Kasumi-1 (cell line): Measurements from ENCODE around the gene UBE3C.
A peak's percentile ranks its signal among the peaks of the same experiment; 100 is the strongest.
"Not testable (repeated sequence)": the region's sequence is repeated elsewhere in the genome, so short reads cannot be mapped to it uniquely, and the experiment has no call there.

Source experiments
- DNase-seq, 2 experiments: peaks; one replicate each; lab custom pipeline; 2025; lab: John Stamatoyannopoulos, UW

Gene UBE3C

DNA sequence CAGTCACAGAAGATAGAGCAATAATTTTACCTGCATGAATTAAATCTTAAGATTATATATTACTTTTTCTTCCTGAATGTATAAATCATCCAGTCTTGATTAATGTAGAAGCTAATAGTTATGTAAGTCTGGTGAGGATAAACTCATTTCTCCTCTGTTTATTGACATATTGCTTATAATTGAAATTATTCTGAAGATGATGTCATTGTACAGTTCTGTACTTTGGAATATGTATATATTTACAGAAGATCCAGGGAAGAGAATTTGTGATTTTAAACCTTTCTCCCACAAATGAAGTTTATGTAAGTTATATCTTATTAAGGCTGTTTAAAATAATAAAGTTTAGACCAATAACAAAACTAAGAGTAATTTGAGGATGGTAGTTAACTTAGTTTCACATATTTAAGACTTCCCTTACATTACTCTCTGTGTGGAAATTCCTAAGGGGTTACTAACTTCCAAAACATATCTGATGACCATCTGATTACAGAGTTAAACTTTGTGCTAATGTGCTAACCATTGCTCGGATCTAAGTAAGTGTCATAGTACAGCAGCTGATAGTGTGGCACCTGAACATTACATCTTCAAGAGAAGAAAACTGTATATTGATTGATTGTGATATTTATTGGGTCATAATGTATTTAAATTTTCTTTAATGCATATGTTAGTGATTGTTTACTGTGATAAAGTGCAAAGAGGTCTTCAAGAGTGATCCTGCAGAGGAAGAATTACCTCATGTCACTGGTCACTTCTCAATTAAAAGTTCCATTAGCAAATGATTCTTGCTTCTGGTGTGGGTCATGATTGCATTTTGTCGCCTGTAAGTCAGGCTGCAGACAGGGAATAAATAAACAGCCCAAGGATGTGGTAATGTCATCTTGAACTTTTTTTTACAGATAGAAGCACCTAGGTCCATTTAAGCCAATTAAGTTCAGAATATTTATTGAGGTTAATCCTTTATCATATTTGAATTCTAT is 96.9 kb downstream of the UBE3C start:
- DNase-seq = no peak

DNA sequence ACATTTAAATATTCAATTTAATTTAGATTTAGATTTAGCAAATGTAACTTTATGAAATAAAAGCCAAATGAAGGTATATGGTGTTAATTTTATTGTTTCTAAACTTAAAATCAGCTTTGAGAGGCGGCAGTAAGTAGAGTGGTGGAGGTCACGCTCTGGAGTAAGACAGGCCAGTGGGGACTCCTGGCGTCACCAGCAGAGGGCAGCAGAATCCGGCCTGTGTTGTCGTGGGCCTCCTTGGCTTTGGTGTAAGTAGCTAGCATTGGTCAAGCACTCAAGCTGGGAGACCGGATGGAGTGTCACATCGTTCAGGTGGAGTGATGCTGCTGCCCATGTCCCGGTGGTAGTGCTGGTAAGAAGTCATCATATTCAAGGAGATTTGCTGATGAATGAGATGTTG is 99.4 kb downstream of the UBE3C start:
- DNase-seq = no peak

DNA sequence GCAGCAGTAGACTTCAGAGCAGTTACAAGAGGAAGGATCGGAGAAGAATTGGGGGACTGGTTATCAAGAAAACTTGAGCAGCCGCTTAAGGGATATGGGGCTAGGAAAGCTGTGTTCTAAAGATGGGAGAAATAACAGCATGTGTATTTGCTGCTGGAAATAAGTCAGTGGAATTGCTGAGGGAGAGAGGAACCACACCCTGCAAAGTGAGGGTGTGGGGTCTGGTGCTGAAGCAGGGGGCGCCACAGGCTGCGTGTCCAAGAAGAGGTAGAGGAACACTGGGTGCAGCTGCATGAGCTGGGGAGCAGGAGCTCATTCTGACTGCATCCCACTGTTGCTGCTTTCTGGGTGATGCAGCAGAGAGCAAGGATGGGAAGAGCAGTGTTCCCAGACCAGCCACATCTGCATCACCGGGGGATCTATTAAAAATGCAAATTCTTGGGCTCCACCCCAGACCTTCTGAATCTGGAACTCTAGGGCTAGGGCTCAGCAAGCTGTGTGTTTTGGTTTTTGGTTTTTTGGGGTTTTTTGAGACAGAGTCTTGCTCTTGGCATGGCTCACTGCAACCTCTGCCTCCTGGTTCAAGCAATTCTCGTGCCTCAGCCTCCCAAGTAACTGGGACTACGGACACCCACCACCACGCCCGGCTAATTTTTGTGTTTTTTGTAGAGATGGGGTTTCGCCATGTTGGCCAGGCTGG is 101.0 kb downstream of the UBE3C start:
- DNase-seq = no peak

DNA sequence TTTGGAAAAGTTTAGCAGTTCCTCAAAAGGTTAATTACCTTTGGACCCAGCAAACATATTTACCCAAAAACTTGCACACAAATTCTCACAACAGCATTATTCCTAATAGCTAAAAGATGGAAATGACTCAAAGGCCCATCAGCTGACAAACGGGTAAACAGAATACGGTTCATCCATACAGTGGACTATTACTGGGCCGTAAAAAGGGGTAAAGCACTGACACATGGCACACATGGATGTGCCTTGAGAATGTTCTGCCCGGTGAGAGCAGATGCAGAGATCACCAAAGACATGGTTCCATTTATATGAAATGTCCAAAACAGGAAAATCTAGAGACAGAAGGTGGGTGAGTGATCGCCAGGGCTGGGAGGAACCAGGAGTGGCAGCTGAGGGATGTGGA is 102.9 kb downstream of the UBE3C start:
- no peak for DNase-seq

DNA sequence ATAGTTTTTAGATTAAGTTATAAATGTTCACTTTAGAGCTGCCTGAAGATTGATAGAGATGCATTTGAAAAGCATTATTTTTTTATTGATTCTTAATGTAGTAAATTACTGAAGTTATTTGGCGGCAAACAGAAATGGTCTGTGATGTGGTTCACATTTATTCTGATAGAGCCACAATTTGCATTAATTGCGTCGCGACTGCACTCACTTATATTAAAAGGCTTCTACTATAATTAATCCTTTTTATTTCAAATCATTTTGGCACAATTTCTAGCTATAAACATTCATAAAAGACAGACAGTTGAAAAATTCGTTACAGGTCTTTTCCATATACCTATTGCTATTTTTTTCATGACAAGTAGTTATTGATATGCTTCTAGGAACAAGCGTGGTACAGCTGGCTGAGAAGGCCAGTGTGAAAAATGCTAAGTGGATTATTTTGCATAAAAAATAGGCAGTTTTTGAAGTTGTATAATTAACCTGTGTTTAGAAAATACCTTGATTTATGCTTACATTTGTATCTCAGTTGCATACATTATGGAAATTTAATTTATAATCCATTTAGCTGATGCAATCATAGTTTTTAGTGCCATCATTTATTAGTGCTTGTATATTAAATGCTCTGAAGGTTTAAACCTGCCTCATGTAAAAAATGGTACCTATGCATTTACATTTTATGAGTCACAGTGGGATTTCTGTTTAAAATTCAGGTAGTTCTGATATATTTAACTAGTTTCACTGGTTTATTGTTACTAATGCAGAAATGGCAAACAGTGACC is 106.0 kb downstream of the UBE3C start:
- DNase-seq = no peak

DNA sequence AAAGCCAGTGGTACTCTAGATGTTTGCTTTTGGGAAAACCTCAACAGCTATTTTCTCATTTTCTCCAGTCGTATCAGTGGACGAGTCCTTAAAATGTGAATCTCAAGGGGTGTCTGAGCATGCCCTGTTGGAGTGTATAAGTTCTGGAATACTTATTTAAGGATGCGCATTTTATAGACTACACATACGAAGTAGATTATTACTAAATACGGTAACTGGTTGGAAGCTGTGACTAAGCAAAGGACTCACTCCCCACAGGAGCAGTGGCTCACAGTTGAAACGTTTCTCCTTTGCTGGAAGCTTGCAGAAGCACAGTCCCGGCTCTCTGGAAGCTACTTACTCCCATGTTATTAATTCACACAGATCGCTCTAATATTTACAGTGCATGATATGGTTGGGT is 107.3 kb downstream of the UBE3C start:
- no peak for DNase-seq

DNA sequence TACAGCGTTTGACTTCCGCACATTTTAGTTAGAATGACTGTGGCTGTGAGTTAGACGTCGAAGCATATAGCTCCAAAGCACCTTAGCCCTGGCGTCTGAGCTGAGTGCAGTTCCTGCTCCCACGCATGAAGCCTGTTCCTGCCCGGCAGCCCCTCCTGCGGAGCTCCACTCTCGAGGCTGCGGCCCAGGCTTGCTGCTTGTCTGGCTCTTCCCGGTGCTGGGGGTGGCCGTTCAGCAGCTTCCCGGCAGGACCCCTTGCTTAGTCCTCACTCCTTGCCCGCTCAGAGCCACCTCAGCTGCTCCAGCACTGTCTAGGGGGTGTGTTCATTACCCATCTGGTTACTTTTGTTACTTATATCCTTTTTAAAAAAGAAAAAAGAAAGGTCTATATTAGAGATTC is 109.9 kb downstream of the UBE3C start:
- no peak for DNase-seq

DNA sequence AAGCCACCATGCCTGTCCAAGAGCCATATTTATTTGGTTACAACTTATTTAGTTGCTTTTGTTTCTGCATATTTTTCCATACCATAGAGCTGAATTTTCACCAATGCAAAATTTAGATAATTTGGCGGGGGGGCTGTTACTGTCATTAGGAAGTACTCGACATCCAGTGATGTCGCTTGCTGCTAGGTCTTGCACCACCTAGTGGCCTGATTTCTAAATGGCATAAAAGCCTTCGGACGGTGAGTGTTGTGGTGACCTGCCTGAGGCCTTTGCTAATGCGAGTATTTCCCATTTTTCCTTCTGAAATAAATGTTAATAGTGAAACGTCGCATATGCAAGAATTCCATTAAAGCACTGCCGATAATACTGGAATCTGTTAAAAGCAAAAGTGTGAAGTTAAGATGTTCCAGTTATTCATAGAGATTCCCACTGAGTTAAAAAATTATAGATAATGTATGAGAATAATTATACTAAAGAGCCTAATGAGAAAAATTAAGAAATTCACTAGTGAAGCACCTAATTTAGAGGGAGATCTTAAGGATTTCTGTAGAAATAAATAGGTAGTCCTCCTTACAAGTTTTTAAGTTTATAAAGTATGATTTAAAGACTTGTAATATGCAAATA is 112.0 kb downstream of the UBE3C start:
- peak; percentile 65 to 78 for DNase-seq

DNA sequence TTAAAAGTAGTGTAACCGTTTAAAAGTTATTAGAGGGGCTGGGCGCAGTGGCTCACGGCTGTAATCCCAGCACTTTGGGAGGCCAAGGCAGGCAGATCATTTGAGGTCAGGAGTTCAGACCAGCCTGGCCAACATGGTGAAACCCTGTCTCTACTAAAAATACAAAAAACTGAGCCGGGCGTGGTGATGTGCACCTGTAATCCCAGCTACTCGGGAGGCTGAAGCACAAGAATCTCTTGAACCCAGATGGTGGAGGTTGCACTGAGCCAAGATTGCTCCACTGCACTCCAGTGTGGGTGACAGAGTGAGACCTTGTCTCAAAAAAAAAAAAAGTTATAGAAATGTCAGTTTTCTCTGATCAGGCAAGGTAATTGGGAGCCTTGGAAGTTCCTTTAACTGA is 113.1 kb downstream of the UBE3C start:
- DNase-seq = not testable (repeated sequence)

DNA sequence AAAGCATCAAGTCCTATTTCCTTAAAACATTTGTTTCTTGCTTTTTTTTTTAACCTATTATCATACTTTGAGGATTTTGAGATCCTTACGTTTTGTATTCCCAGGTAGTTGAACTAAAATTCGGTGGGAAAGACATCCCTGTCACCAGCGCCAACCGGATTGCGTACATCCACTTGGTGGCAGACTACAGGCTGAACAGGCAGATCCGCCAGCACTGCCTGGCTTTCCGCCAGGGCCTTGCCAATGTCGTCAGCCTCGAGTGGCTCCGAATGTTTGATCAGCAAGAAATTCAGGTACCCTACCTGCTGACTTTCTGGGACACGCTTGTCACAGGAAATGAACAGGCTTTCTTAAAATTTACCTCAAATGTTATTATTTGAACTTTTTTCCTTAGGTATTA is 115.1 kb downstream of the UBE3C start:
- no peak for DNase-seq

DNA sequence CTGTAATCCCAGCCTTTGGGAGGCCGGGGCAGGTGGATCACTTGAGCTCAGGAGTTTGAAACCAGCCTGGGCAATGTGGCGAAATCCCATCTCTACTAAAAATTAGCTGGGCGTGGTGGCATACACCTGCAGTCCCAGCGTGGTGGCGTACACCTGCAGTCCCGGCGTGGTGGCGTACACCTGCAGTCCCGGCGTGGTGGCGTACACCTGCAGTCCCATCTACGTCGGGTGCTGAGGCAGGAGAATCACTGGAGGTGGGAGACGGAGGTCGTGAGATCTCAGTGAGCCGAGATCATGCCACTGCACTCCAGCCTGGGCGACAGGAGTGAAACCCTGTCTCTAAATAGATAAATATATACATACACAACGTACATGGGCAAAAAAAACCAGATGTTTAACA is 116.1 kb downstream of the UBE3C start:
- DNase-seq = not testable (repeated sequence)

DNA sequence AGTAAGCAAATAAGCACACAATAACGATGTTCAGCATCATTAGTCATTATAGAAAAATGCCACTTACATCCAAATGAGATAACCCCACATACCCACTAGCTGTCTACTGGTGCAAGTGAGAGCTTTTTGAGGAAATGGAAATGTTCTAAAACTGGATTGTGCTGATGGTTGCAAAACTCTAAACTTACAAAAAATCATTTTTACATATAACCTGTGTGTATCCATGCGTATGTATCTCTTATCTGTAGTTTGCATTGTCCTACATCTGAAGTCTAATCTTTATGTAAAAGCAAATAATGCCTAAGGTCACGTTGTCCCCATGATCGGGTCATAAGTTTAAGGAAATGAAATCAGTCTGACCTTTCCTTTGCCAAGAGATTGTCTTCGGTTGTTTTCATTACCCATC is 116.5 kb downstream of the UBE3C start:
- DNase-seq = no peak

DNA sequence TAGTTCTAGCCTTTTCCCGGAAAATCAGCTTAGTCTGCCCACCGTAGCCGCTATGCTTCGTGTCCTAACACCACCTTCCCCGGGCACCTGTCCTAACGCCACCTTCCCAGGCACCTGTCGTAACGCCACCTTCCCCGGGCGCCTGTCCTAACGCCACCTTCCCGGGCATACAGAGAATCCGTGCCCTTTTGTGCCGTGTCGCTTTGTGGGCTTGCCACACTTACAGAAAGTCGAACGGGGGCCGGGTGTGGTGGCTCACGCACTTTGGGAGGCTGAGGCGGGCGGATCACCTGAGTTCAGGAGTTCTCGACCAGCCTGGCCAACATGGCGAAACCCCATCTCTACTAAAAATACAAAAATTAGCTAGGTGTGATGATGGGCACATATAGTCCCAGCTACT is 124.4 kb downstream of the UBE3C start:
- DNase-seq = no peak

DNA sequence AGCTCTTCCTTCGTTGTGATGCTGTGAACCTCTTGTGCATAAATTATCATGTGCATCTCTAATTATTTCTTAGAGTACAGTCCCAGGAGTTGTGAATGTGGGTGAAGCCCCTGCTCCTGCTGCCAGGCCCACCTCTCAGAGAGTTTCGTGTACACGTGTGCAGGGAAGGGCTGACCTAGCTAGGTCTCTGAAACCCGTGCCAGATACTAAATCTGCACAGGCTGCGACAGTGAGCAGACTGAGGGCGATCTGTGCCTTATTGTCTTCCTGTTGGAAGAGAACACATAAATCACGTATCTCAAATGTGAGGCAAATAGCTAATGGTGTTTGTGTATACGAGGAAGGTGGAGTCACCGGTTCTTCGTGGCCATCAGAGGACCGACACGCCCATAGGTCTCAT is 126.3 kb downstream of the UBE3C start:
- DNase-seq = no peak

DNA sequence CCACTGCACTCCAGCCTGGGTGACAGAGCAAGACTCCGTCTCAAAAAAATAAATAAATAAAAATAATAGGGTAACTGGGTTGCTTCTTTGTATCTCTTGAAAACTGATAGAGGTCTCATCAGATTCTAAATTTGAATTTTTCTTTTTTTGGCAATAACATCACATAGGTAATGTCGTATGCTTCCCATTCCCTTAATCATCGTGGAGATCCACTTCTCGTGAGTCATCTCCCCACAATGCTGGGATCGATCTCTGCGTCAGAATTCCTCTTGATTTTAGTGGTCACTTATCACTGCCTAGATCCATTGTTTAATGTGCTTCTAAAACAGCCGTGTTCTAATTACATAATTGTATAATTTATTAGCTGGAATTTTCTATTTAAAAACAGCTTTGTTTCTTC is 127.5 kb downstream of the UBE3C start:
- no peak for DNase-seq

DNA sequence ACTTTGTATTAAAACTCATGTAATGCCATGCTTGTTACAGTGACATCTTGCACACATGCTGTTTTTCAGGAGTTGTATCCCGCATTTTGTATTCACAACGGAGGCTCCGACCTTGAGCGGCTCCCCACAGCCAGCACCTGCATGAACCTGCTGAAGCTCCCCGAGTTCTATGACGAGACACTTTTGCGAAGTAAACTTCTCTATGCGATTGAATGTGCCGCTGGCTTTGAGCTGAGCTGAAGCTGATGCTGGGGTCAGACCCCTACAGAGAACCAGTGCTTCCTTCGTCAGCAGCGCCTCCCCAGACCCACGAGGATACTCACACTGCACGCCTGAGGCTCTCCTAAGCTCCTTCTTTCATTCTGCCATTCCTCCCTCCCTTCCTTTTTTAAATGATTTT is 128.8 kb downstream of the UBE3C start:
- DNase-seq = no peak

DNA sequence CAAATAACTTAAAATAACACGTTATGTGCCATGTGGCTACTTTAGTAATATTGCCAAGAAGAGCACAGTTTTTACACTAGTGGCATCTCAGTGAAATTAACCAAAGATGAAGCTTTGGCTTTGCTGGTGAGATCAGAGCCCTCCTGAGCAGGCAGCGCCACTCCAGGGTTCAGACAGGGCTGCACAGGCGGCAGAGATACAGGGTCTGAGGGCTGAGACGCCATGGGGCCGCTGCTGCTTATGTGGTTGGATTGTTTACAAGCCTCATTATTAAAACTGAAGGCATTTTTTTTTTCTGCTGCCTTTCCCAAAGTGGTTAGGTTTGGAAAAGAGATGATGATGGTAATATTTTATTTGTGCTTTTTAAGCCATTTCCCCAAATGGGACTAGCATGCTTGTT is 129.2 kb downstream of the UBE3C start:
- DNase-seq = no peak

DNA sequence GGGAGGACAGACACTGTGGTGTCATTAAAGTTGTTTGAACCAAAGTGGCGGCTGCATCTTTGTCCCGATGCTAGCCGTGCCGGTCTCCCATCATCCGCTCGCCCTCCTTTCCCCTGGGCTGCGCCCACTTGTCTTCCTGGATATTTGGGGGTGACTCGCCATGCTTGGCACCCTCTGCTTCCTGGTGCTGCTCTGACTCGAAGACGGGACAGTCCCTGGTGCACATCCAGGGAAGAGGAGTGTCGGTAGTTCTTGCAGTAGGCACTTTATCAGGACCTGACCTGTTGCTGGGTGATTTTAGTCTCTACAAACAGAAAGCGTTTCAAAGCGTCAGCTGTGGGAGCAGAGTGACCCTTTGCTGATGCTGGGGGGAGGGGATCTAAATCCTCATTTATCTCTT is 129.8 kb downstream of the UBE3C start:
- DNase-seq = no peak

DNA sequence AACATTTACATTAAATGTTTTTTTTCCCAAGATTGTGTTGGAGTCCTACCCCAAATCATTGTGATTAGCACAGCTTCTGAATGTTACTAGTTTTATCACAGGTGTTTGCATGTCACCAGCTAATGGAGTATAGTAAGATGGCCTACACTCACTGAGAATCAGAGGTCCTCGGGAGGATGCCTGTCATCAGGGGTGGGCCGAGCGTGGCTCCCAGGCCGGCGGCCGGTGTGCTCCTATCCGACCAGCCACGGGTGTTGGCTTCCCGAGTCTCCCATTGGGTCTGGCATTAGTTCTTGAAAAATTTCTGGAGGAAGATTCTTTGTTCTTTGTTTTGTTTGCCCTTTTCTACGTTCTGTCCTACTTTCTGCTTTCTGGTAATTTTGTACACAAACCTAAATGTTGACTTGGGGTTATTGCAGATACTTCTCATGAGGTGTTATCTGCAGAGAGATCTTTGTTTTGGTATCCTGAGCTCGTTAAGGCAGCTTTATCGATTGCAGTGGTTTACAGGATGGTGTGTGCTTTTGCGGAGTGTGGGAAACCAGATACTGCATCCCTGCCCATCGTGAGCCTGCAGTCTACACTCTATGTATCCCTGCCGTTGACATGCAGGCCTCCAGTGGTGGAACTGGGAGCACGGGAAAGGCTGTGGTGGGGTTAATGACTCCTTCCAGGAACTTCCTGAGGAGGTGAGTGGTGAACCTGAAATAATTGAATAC is 130.8 kb downstream of the UBE3C start:
- no peak for DNase-seq

DNA sequence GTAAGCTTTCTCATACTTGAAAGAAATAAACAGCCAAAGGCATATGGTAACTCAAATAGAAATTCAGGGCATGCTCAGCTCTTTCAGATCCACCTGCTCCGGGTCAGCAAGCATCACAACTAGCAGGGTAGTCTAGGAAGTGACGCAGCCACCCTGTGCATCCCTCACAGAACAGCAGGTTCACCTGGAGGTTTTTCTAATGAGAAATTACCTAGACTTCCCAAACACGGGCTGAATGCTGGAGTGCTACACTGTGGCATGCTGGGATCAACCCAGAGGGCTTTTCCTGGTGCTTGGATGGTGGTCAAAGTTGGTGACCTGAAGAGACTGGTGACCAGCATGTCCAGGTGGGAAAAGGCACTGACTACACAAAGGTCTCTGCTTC is 131.3 kb downstream of the UBE3C start:
- DNase-seq = no peak

DNA sequence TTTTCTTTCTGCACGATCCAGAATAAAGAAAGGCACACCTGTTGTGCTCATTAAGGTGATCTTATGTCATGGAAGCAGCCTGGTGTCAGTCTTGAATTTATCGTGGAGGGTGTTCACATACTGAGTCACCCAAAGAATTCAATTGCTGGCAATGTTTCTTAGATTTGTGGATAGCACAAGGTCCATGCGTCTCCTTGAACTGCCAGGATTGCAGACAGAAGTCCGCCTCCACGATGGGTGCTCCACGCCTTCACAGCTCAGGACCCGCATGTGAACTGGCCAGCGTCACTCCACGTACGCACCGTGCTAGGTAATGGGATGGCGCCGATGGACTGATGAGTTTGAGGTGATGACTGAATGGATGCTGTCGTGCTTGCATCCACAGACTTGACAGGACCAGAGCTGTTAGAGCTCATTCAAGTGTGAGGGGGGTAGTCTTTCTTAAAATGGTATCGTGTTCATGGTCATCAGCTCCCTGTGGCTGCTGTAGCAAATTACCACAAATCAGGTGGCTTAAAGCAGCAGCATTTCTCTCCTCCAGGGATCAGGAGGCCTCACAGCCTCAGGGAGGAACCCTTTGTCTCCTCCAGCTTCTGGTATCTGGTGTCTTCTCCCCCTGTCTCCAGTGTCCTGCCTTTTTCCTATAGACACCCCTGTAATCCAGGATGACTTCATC is 132.7 kb downstream of the UBE3C start:
- peak in 1 of 2 experiments; percentile 2 for DNase-seq
